HG02610 (cell line): ENCODE measurements around the gene KRTAP4-2.
"Not testable (repeated sequence)": the region's sequence is repeated elsewhere in the genome, so short reads cannot be mapped to it uniquely, and the experiment has no call there.

ENCODE experiments used
- ATAC-seq: cut with Tn5 transposase; IDR thresholded peaks from one replicate; pipeline ENCODE4 v1.9.1; 2021; ENCODE audit warnings: mild to moderate bottlenecking, moderate library complexity; ENCODE audit not compliant: unreplicated experiment

The KRTAP4-2 gene

GRCh38 chr17:41163828-41164227 lies 14.2 kb downstream of the KRTAP4-2 start:
- ATAC-seq: no peak

- no peak for ATAC-seq
Observed at GRCh38 chr17:41160648-41161047, 17.4 kb downstream of the KRTAP4-2 start, which contains the start of gene KRTAP4-4. Gene KRTAP4-4 (minus strand): TSS chr17:41160748. CDS start chr17:41160691, 57 bp downstream.

- ATAC-seq: not testable (repeated sequence)
Observed at GRCh38 chr17:41160190-41160589, 17.8 kb downstream of the KRTAP4-2 start.

- no peak for ATAC-seq
Observed at GRCh38 chr17:41153856-41154255, 24.2 kb downstream of the KRTAP4-2 start.

GRCh38 chr17:41151525-41151924 lies 26.5 kb downstream of the KRTAP4-2 start:
- no peak for ATAC-seq

- no peak for ATAC-seq
Observed at GRCh38 chr17:41150026-41150425, 28.0 kb downstream of the KRTAP4-2 start.

- no peak for ATAC-seq
Observed at GRCh38 chr17:41149652-41149985, 28.4 kb downstream of the KRTAP4-2 start, which contains the start of gene KRTAP4-5. Gene KRTAP4-5 (minus strand): TSS chr17:41149825. CDS start chr17:41149767, 58 bp downstream.

- not testable (repeated sequence) for ATAC-seq
Observed at GRCh38 chr17:41148971-41149651, 28.9 kb downstream of the KRTAP4-2 start.

GRCh38 chr17:41147531-41148204 lies 30.4 kb downstream of the KRTAP4-2 start:
- ATAC-seq: no peak

- no peak for ATAC-seq
Observed at GRCh38 chr17:41145261-41145660, 32.8 kb downstream of the KRTAP4-2 start.

GRCh38 chr17:41144846-41145245 lies 33.2 kb downstream of the KRTAP4-2 start:
- no peak for ATAC-seq

GRCh38 chr17:41141361-41141760 lies 36.7 kb downstream of the KRTAP4-2 start:
- no peak for ATAC-seq

- no peak for ATAC-seq
Observed at GRCh38 chr17:41140360-41141131, 37.5 kb downstream of the KRTAP4-2 start, which contains the start of gene KRTAP4-6. Gene KRTAP4-6 (minus strand): TSS chr17:41140544. CDS start chr17:41140487, 57 bp downstream.

GRCh38 chr17:41139865-41140264 lies 38.2 kb downstream of the KRTAP4-2 start:
- not testable (repeated sequence) for ATAC-seq

GRCh38 chr17:41133880-41134735 lies 43.9 kb downstream of the KRTAP4-2 start:
- ATAC-seq: no peak

GRCh38 chr17:41131979-41132378 lies 46.0 kb downstream of the KRTAP4-2 start:
- no peak for ATAC-seq
